Measurements from ENCODE around the gene COL15A1.
A peak's percentile ranks its signal among the peaks of the same experiment; 100 is the strongest.

The COL15A1 gene

GRCh38 chr9:99103054-99103895 lies 159.6 kb downstream of the COL15A1 start:
- TF ChIP-seq REST (IDR thresholded peaks at IDR 0.05; ENCODE audit: insufficient read depth in 1 of 2, low read depth in 2 of 2, low read length in 2 of 2) (no peak), FOXP2 (optimal IDR thresholded peaks at IDR 0.05; ENCODE audit: borderline replicate concordance, extremely low read depth, extremely low read length, insufficient read depth) (no peak), TAF1 (IDR thresholded peaks at IDR 0.05; ENCODE audit: borderline replicate concordance, insufficient read depth, low read length) (no peak), POLR2AphosphoS5 (IDR thresholded peaks at IDR 0.05; ENCODE audit: low read depth, low read length) (no peak), SIN3A (IDR thresholded peaks at IDR 0.05; ENCODE audit: borderline replicate concordance, insufficient read depth, low read length) (no peak)

DNA sequence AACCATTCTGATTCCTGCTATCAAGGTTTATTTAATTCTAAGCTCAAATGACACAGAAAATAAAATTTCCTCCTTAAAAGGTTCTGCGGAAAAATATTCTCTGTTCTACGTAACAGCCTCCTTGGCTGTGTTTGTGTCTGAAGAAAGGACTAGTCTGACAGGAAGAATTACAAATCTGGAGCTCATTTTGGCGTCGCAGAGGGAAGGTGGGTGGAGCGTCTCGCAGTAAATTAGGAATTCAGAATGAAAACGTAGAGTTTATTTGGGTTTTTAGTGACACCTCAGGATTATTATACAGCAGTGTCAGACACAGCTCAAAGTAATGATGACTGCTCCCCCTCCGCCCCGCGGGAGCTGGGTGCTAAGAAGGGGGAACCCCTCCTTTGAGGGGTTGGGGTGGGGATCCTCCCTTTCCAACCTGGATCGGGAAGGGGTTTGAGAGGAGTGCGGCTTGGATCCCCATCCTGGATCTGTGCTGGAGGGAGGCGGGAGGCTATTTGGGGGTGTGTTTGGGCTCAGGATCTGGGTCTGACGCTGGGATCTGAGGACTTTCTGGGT lies 160.3 kb downstream of the COL15A1 start:
- TF ChIP-seq FOXP2 (optimal IDR thresholded peaks at IDR 0.05; ENCODE audit: borderline replicate concordance, extremely low read depth, extremely low read length, insufficient read depth), result no peak
- TF ChIP-seq TAF1 (IDR thresholded peaks at IDR 0.05; ENCODE audit: borderline replicate concordance, insufficient read depth, low read length), result no peak
- TF ChIP-seq POLR2AphosphoS5 (IDR thresholded peaks at IDR 0.05; ENCODE audit: low read depth, low read length), result no peak
- no peak for TF ChIP-seq SIN3A (IDR thresholded peaks at IDR 0.05; ENCODE audit: borderline replicate concordance, insufficient read depth, low read length)
- no peak for TF ChIP-seq REST (IDR thresholded peaks at IDR 0.05; ENCODE audit: insufficient read depth in 1 of 2, low read depth in 2 of 2, low read length in 2 of 2)

- TF ChIP-seq FOXP2 (optimal IDR thresholded peaks at IDR 0.05; ENCODE audit: borderline replicate concordance, extremely low read depth, extremely low read length, insufficient read depth), result peak; percentile 21
- TF ChIP-seq SIN3A (IDR thresholded peaks at IDR 0.05; ENCODE audit: borderline replicate concordance, insufficient read depth, low read length), result no peak
- TF ChIP-seq TAF1 (IDR thresholded peaks at IDR 0.05; ENCODE audit: borderline replicate concordance, insufficient read depth, low read length), result no peak
- no peak for TF ChIP-seq REST (IDR thresholded peaks at IDR 0.05; ENCODE audit: insufficient read depth in 1 of 2, low read depth in 2 of 2, low read length in 2 of 2)
- no peak for TF ChIP-seq POLR2AphosphoS5 (IDR thresholded peaks at IDR 0.05; ENCODE audit: low read depth, low read length)
These were observed 160.9 kb downstream of the COL15A1 start, which contains the start of gene TGFBR1 for GRCh38 chr9:99104459-99105151. TSS of gene TGFBR1 (plus strand) at chr9:99105113. CDS start at chr9:99105206, 93 bp downstream.

GRCh38 chr9:99105152-99106043 lies 161.7 kb downstream of the COL15A1 start:
- TF ChIP-seq REST (IDR thresholded peaks at IDR 0.05; ENCODE audit: insufficient read depth in 1 of 2, low read depth in 2 of 2, low read length in 2 of 2) (no peak), SIN3A (IDR thresholded peaks at IDR 0.05; ENCODE audit: borderline replicate concordance, insufficient read depth, low read length) (peak; percentile 19; the same call in 1 of the 2 replicates)
